Fibroblast of lung (primary cell): Measurements from ENCODE around the gene RAP1GAP2. TPM values are rescaled to one million over a fixed set of nuclear protein-coding genes. Genes with fewer than 3 reads are reported as not detected.
"Not testable (repeated sequence)": the region's sequence is repeated elsewhere in the genome, so short reads cannot be mapped to it uniquely, and the experiment has no call there.

Experiments used
- DNase-seq, 2 donors: peaks; one replicate each; pipeline versions ENCODE4 v3.0.0 to v3.0.0-alpha.2; 2010; ENCODE audit warnings: low read depth in 2 of 2
- H2AFZ ChIP-seq: 2 replicates; pipeline ENCODE4 v1.5.1; 2012; ENCODE audit warnings: low read length, control low read depth, inconsistent platforms
- H3K27ac ChIP-seq: 2 replicates; pipeline ENCODE4 v1.5.1; 2011; ENCODE audit warnings: low read length, control low read depth; ENCODE audit not compliant: insufficient read depth
- H3K27me3 ChIP-seq: 2 replicates; pipeline ENCODE4 v1.5.1; 2011; ENCODE audit warnings: mild to moderate bottlenecking, low read length; ENCODE audit not compliant: control insufficient read depth, insufficient read depth
- H3K36me3 ChIP-seq: 2 replicates; pipeline ENCODE4 v1.5.1; 2011; ENCODE audit warnings: low read length; ENCODE audit not compliant: control insufficient read depth, insufficient read depth
- H3K4me1 ChIP-seq: 2 replicates; pipeline ENCODE4 v1.5.1; 2011; ENCODE audit warnings: low read length; ENCODE audit not compliant: control insufficient read depth, insufficient read depth; ENCODE audit errors: extremely low read depth
- H3K4me2 ChIP-seq: 2 replicates; pipeline ENCODE4 v1.5.1; 2011; ENCODE audit warnings: low read length, control low read depth; ENCODE audit not compliant: insufficient read depth; ENCODE audit errors: extremely low read depth
- H3K4me3 ChIP-seq, 4 experiments: fragments of 200-600 bp in 1 of 4; sonication (generic) in 1 of 4; replicated peaks in 1 of 4; 2 replicates each; pipeline ENCODE4 v1.5.1; 2011 to 2016; ENCODE audit warnings: low read length in 4 of 4, low read depth in 3 of 4, mild to moderate bottlenecking in 3 of 4, control low read depth in 2 of 4, inconsistent platforms in 1 of 4, mixed read lengths in 1 of 4; ENCODE audit not compliant: insufficient read depth in 1 of 4; ENCODE audit errors: control extremely low read depth in 1 of 4
- H3K79me2 ChIP-seq: 2 replicates; pipeline ENCODE4 v1.5.1; 2012; ENCODE audit warnings: mild to moderate bottlenecking, low read length, inconsistent platforms; ENCODE audit not compliant: control insufficient read depth, insufficient read depth
- H3K9ac ChIP-seq: 2 replicates; pipeline ENCODE4 v1.5.1; 2011; ENCODE audit warnings: mild to moderate bottlenecking, low read length, control low read depth; ENCODE audit not compliant: insufficient read depth
- H3K9me3 ChIP-seq: 2 replicates; pipeline ENCODE4 v1.5.1; 2012; ENCODE audit warnings: low read depth, low read length; ENCODE audit not compliant: control insufficient read depth, insufficient read depth
- H4K20me1 ChIP-seq: 2 replicates; pipeline ENCODE4 v1.5.1; 2011; ENCODE audit warnings: low read length; ENCODE audit not compliant: control insufficient read depth, insufficient read depth; ENCODE audit errors: extremely low read depth
- EZH2 ChIP-seq: IDR thresholded peaks from 2 replicates; pipeline ENCODE4 v1.5.1; 2012; ENCODE audit warnings: low read length, control low read depth, mild to moderate bottlenecking; ENCODE audit errors: missing control alignments
- polyA plus RNA-seq, 2 donors: library from polyadenylated mRNA; depleted of rRNA in 1 of 2; stranded (reverse) in 1 of 2; unstranded in 1 of 2; fragments of >200 nt; gene quantifications; 2 replicates each; pipeline ENCODE4 v1.2.1, GENCODE V29; 2011 to 2012; ENCODE audit warnings: missing spikeins in 1 of 2
- total RNA-seq: library from RNA; depleted of rRNA; stranded (reverse); fragments of >200 nt; gene quantifications from 2 replicates; pipeline ENCODE4 v1.2.1, GENCODE V29; 2014
- TF ChIP-seq, protein P1 (sequence below), 2 donors: IDR thresholded peaks in 1 of 2; conservative IDR thresholded peaks in 1 of 2; 1 replicate in 1 of 2; 2 replicates in 1 of 2; pipeline ENCODE4 v1.5.1; 2011 to 2012; ENCODE audit warnings: low read length in 2 of 2, control low read depth in 1 of 2, inconsistent platforms in 1 of 2, low read depth in 1 of 2, mild to moderate bottlenecking in 1 of 2

RAP1GAP2 gene
- total and polyA plus RNA-seq, 2 donors (not counting 1 experiment from before 2014, with no cell fraction given), result 0.33 to 0.99 TPM

DNA sequence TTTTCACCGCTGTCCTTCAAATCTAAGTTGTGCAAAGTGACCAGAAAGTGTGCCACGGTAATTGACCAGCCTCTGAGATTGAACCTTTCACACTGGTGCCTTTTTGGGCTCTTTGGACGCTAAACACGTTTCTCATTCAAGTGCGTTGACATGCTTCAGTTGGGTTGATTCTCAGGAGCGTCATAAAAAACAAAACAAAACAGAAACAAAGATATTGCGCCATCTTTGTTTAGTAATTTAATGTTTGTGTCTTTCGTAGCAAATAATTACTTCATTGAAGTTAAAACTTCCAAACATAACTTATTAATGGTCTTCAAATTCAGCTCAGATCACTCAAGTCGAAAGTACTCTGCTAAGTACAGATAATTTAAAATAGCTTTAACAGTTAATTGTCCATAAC, 187.0 kb downstream of the RAP1GAP2 start:
- no peaks in the 10 kb centered on the region for H3K36me3 ChIP-seq
- H3K4me3 ChIP-seq, result no peak overlapping the region
- H4K20me1 ChIP-seq, result no peaks in the 10 kb centered on the region
- TF ChIP-seq, protein P1, sequence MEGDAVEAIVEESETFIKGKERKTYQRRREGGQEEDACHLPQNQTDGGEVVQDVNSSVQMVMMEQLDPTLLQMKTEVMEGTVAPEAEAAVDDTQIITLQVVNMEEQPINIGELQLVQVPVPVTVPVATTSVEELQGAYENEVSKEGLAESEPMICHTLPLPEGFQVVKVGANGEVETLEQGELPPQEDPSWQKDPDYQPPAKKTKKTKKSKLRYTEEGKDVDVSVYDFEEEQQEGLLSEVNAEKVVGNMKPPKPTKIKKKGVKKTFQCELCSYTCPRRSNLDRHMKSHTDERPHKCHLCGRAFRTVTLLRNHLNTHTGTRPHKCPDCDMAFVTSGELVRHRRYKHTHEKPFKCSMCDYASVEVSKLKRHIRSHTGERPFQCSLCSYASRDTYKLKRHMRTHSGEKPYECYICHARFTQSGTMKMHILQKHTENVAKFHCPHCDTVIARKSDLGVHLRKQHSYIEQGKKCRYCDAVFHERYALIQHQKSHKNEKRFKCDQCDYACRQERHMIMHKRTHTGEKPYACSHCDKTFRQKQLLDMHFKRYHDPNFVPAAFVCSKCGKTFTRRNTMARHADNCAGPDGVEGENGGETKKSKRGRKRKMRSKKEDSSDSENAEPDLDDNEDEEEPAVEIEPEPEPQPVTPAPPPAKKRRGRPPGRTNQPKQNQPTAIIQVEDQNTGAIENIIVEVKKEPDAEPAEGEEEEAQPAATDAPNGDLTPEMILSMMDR (conservative IDR thresholded peaks at IDR 0.05 in 1 of 2, IDR thresholded peaks at IDR 0.05 in 1 of 2; ENCODE audit: low read depth in 1 of 2, low read length in 2 of 2), result no peak
- no peak for TF ChIP-seq EZH2
- DNase-seq, result no peak
- H3K9me3 ChIP-seq, result no peaks in the 10 kb centered on the region
- H3K9ac ChIP-seq, result no peak overlapping the region
- H3K4me1 ChIP-seq, result no peaks in the 10 kb centered on the region
- H2AFZ ChIP-seq, result no peak overlapping the region
- no peaks in the 10 kb centered on the region for H3K79me2 ChIP-seq
- no peak overlapping the region for H3K4me2 ChIP-seq
- H3K27me3 ChIP-seq, result no peaks in the 10 kb centered on the region
- H3K27ac ChIP-seq, result no peak overlapping the region

DNA sequence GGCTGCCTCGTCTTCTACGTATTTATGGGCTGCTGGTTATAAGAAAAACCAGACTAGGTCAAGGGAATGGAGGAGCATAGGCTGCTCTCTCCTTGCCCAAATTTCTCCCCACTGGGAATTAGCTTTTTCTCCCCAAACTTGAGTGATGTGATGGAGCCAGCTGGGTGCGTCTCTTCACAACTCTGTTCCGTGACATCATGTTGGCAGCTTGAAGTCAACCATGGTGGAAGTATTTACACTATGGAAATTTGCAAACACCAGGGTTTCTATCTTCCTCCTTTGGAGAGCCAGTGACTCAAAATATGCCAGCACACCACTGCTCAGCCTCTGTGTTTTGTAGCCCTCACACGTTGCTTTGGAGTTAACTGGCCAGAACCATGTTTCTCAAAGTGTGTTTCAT, 189.1 kb downstream of the RAP1GAP2 start:
- no peak overlapping the region for H3K4me3 ChIP-seq
- no peak overlapping the region for H2AFZ ChIP-seq
- no peak overlapping the region for H3K9ac ChIP-seq
- no peaks in the 10 kb centered on the region for H3K36me3 ChIP-seq
- H3K4me1 ChIP-seq, result no peaks in the 10 kb centered on the region
- no peaks in the 10 kb centered on the region for H4K20me1 ChIP-seq
- DNase-seq, result no peak
- no peaks in the 10 kb centered on the region for H3K79me2 ChIP-seq
- no peak for TF ChIP-seq EZH2
- TF ChIP-seq, protein P1 (conservative IDR thresholded peaks at IDR 0.05 in 1 of 2, IDR thresholded peaks at IDR 0.05 in 1 of 2; ENCODE audit: low read depth in 1 of 2, low read length in 2 of 2), result no peak
- H3K4me2 ChIP-seq, result no peak overlapping the region
- H3K27ac ChIP-seq, result no peak overlapping the region
- no peaks in the 10 kb centered on the region for H3K27me3 ChIP-seq
- H3K9me3 ChIP-seq, result no peaks in the 10 kb centered on the region

DNA sequence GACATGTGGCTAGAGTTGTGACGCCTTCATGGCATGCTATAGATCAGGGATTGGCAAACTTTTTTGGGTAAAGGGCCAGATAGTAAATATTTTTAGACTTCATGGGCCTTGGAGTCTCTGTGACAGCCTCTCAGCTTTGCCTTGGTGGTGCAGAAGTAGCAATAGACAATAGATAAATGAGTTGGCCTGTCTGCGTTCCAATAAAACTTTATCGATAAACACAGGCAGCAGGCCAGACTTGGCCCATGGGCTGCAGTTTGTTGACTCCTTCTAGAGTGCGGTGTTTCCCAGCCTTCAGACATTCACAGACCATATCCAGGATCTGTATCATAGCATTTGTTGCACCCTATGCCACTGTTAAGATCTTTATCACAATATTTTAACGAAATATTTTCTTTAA, 190.7 kb downstream of the RAP1GAP2 start:
- no peak overlapping the region for H3K9ac ChIP-seq
- H3K27me3 ChIP-seq, result no peaks in the 10 kb centered on the region
- no peak overlapping the region for H2AFZ ChIP-seq
- no peaks in the 10 kb centered on the region for H3K79me2 ChIP-seq
- no peak overlapping the region for H3K4me3 ChIP-seq
- H3K4me2 ChIP-seq, result no peak overlapping the region
- no peak for TF ChIP-seq EZH2
- TF ChIP-seq, protein P1 (conservative IDR thresholded peaks at IDR 0.05 in 1 of 2, IDR thresholded peaks at IDR 0.05 in 1 of 2; ENCODE audit: low read depth in 1 of 2, low read length in 2 of 2), result no peak
- H3K4me1 ChIP-seq, result no peaks in the 10 kb centered on the region
- no peaks in the 10 kb centered on the region for H4K20me1 ChIP-seq
- H3K27ac ChIP-seq, result no peak overlapping the region
- H3K36me3 ChIP-seq, result no peaks in the 10 kb centered on the region
- no peaks in the 10 kb centered on the region for H3K9me3 ChIP-seq
- no peak for DNase-seq

DNA sequence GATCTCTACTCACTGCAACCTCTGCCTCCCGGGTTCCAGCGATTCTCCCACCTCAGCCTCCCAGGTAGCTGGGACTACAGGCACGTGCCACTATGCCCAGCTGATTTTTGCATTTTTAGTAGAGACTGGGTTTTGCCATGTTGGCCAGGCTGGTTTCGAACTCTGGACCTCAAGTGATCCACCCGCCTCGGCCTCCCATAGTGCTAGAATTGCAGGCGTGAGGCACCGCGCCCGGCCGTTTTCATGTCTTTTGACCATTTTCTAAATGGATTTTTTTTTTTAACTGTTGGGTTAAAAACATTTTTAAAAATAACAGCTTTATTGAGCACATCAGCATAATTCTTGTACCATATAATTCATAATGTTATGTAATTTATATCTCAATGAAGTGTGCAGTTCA, 193.2 kb downstream of the RAP1GAP2 start:
- not testable (repeated sequence) for H3K27ac ChIP-seq, H3K9me3 ChIP-seq, H3K36me3 ChIP-seq

More for the DNA sequence above, 193.2 kb downstream of the RAP1GAP2 start:
- not testable (repeated sequence) for DNase-seq, H3K4me3 ChIP-seq, H3K9ac ChIP-seq, H2AFZ ChIP-seq, H3K4me2 ChIP-seq, H3K79me2 ChIP-seq, H4K20me1 ChIP-seq, H3K27me3 ChIP-seq, H3K4me1 ChIP-seq
